Left ventricle myocardium inferior (tissue), 1 donor: ENCODE data around the gene PLEKHA6. TPM values are rescaled to one million over a fixed set of nuclear protein-coding genes. Genes with fewer than 3 reads are reported as not detected.

Experiments used
- DNase-seq: peaks from one replicate; pipeline ENCODE4 v3.0.0-alpha.2; 2020
- H3K27ac ChIP-seq: fragments of 200-600 bp; replicated peaks from 2 replicates; pipeline ENCODE4 v1.8.0; 2021
- H3K27me3 ChIP-seq: fragments of 200-600 bp; 2 replicates; pipeline ENCODE4 v1.8.0; 2021; ENCODE audit warnings: low read depth
- H3K36me3 ChIP-seq: fragments of 200-600 bp; 2 replicates; pipeline ENCODE4 v1.8.0; 2021
- H3K4me1 ChIP-seq: fragments of 200-600 bp; 2 replicates; pipeline ENCODE4 v1.8.0; 2021
- H3K4me3 ChIP-seq: fragments of 200-600 bp; 2 replicates; pipeline ENCODE4 v1.8.0; 2021; ENCODE audit warnings: mild to moderate bottlenecking, moderate library complexity
- H3K9me3 ChIP-seq: fragments of 200-600 bp; replicated peaks from 2 replicates; pipeline ENCODE4 v1.8.0; 2021
- CTCF ChIP-seq: fragments of 200-600 bp; IDR thresholded peaks from 2 replicates; pipeline ENCODE4 v1.8.0; 2021; ENCODE audit warnings: antibody characterized with exemption, mild to moderate bottlenecking, borderline replicate concordance
- intact Hi-C: fragments of 100-400 bp; cut with micrococcal nuclease; formaldehyde crosslinking; loops from one replicate; pipeline ENCODE4 v1.11.0; 2022
- total RNA-seq: library from RNA; stranded (reverse); fragmentation: NEBNext Ultra II Directional; extraction: Animal tissue kit (Norgen Biotek cat#: 25700); gene quantifications from one replicate; pipeline ENCODE4 v1.2.1, GENCODE V29; 2021
- donor health status: DM: no; HTN: yes; CAD: no; lungs with severe emphysema.

PLEKHA6 gene
- total RNA-seq, 1 donor from 2014 or later = 28.8 TPM

GRCh38 chr1:204361781-204362180 is 2.1 kb upstream of the PLEKHA6 start:
- Histone ChIP-seq H3K27ac (peak overlapping the region; percentile 45), H3K36me3 (no peaks in the 10 kb centered on the region), H3K4me1 (peaks cover 68% of the 10 kb centered on the region), H3K4me3 (no peak overlapping the region), H3K9me3 (no peaks in the 10 kb centered on the region), H3K27me3 (no peaks in the 10 kb centered on the region)
- no peak for TF ChIP-seq CTCF
- no peak for DNase-seq
- intact Hi-C loops = loop anchor here (2.0 to 5.0 kb wide), 2 partner anchors 154 to 199 kb away; no protein-coding TSS in a partner anchor

GRCh38 chr1:204361341-204361771 is 1.6 kb upstream of the PLEKHA6 start:
- Histone ChIP-seq H3K9me3 (no peaks in the 10 kb centered on the region), H3K27me3 (no peaks in the 10 kb centered on the region), H3K4me3 (no peak overlapping the region), H3K36me3 (no peaks in the 10 kb centered on the region), H3K4me1 (peaks cover 68% of the 10 kb centered on the region), H3K27ac (peak overlapping the region; percentile 45)
- no peak for TF ChIP-seq CTCF
- intact Hi-C loops = loop anchor here (5.0 kb wide), 1 partner anchor 154 kb away; no protein-coding TSS in a partner anchor
- no peak for DNase-seq

DNA sequence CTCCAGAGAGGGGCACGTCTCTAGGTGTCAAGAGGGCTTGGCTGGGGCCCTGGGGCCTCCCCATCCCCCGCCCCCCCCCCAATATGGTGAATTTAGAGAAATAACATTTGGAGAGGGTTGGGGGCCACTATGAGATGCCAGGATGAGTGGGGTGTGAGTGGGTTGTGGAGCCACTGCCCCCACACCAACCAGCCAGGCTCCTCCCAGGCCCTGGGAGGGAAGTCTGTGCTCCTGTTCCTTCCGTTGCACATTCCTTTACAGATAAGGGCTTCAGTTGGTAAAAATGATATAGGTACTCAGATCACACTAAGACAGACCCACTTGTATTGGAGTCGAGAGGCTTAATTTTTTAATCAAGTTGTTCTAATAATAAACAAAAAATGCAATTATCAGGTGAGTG is 585 bp upstream of the PLEKHA6 start:
- no peaks in the 10 kb centered on the region for H3K9me3 ChIP-seq
- H3K4me3 ChIP-seq = no peak overlapping the region
- H3K27ac ChIP-seq = peak overlapping the region; percentile 33
- intact Hi-C loops = loop anchor here (5.0 kb wide), 1 partner anchor 153 kb away; no protein-coding TSS in a partner anchor
- peaks cover 68% of the 10 kb centered on the region for H3K4me1 ChIP-seq
- H3K27me3 ChIP-seq = no peaks in the 10 kb centered on the region
- no peaks in the 10 kb centered on the region for H3K36me3 ChIP-seq
- no peak for TF ChIP-seq CTCF
- DNase-seq = no peak

GRCh38 chr1:204359131-204359473 is 627 bp downstream of the PLEKHA6 start:
- H3K4me1 ChIP-seq = peaks cover 67% of the 10 kb centered on the region
- H3K36me3 ChIP-seq = no peaks in the 10 kb centered on the region
- H3K9me3 ChIP-seq = no peaks in the 10 kb centered on the region
- intact Hi-C loops = no loop called here
- H3K27me3 ChIP-seq = no peaks in the 10 kb centered on the region
- DNase-seq = no peak
- H3K27ac ChIP-seq = peak overlapping the region; percentile 33
- no peak for TF ChIP-seq CTCF
- H3K4me3 ChIP-seq = peak overlapping the region; percentile 43

DNA sequence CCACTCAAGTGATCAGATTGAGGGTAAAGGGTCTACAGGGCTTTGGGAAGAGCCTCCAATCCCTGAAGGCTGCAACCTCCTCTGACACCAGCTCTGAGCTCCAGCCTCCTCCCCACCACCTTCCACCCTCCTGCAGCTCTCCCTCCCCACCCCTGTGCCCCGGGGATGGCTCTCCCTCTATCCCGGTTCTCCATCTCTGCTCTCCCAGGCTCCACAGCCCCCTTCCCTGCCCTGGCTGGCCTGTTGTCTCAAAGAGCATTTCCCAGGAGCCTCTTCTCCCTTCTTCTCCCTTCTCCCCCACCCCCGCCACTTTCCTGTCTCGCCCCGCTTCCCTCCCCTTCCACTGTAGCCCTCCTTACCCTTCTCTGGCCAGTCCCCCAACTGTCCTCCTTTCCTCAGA is 1.1 kb downstream of the PLEKHA6 start:
- Histone ChIP-seq H3K27me3 (no peaks in the 10 kb centered on the region), H3K4me1 (peaks cover 62% of the 10 kb centered on the region), H3K9me3 (no peaks in the 10 kb centered on the region), H3K4me3 (peak overlapping the region; percentile 43), H3K36me3 (no peaks in the 10 kb centered on the region), H3K27ac (peak overlapping the region; percentile 65)
- DNase-seq = no peak
- TF ChIP-seq CTCF = no peak
- intact Hi-C loops = no loop called here
